Stimulated activated CD4-positive, alpha-beta T cell treated with anti-CD3 and anti-CD28 coated beads, Interleukin-15, amount 100 ng/mL, for 48 hours (primary cell): ENCODE results near the gene POTEH.
"Not testable (repeated sequence)": the region's sequence is repeated elsewhere in the genome, so short reads cannot be mapped to it uniquely, and the experiment has no call there.

Experiments
- DNase-seq, 2 donors: peaks; one replicate each; pipeline ENCODE4 v3.0.0-alpha.2; 2020; ENCODE audit warnings: low read depth in 2 of 2

POTEH gene

DNA sequence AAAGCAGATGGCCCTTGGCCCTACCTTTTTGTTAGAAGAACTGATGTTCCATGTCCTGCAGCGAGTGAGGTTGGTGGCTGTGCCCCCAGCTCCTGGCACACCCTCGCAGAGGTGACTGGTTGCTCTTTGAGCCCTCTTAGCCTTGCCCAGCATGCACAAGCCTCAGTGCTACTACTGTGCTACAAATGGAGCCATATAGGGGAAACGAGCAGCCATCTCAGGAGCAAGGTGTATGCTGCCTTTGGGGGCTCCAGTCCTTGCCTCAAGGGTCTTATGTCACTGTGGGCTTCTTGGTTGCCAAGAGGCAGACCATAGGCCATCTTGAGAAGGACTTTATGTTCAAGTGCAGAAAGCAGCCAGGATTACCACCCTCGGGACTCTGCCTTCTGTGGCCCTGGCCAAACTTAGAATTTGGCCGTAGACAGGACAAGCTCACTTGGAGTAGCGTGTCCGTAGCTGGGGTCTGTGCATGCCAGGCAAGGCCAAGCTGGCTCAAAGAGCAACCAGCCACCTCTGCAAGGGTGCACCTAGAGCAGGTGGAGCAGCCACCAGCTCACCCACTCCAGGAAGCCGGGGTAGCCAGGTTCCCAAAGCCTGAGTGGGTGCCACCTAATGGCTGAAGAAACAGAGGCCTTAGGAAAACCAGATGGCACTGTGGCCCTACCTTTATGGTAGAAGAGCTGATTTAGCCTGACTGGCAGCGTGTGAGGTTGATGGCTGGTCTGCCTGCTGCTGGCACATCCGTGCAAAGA is 48.5 kb downstream of the POTEH start:
- not testable (repeated sequence) for DNase-seq

DNA sequence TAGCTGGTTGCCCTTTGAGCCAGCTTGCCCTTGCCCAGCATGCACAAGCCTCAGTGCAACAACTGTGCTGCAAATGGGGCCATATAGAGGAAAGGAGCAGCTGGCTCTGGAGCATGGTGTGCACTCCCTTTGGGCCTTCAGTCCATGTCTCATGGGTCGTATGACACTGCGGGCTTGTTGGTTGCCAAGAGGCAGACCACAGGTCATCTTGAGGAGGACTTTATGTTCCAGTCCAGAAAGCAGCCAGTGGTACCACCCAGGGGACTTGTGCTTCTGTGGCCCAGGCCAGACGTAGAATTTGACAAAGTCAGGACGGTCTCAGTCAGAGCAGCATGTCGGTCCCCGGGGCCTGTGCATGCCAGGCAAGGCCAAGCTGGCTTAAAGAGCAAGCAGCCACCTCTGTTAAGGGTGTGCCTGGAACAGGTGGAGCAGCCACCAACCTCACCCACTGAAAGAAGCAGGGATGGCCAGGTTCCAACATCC is 49.1 kb downstream of the POTEH start:
- DNase-seq = not testable (repeated sequence)

DNA sequence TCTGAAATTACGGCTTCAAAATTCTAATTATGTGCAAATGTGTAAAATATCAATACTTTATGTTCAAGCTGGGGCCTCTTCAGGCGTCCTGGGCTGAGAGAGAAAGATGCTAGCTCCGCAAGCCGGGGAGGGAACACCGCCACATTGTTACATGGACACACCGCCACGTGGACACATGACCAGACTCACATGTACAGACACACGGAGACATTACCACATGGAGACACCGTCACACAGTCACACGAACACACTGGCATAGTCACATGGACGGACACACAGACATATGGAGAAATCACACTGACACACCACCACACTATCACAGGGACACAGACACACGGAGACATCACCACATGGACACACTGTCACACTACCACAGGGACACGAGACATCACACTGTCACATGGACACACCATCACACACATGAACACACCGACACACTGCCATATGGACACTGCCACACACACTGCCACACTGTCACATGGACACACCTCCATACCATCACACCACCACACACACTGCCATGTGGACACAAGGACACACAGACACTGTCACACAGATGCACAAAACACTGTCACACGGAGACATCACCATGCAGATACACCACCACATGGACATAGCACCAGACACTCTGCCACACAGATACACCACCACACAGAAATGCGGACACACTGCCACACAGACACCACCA is 58.0 kb downstream of the POTEH start:
- not testable (repeated sequence) for DNase-seq

DNA sequence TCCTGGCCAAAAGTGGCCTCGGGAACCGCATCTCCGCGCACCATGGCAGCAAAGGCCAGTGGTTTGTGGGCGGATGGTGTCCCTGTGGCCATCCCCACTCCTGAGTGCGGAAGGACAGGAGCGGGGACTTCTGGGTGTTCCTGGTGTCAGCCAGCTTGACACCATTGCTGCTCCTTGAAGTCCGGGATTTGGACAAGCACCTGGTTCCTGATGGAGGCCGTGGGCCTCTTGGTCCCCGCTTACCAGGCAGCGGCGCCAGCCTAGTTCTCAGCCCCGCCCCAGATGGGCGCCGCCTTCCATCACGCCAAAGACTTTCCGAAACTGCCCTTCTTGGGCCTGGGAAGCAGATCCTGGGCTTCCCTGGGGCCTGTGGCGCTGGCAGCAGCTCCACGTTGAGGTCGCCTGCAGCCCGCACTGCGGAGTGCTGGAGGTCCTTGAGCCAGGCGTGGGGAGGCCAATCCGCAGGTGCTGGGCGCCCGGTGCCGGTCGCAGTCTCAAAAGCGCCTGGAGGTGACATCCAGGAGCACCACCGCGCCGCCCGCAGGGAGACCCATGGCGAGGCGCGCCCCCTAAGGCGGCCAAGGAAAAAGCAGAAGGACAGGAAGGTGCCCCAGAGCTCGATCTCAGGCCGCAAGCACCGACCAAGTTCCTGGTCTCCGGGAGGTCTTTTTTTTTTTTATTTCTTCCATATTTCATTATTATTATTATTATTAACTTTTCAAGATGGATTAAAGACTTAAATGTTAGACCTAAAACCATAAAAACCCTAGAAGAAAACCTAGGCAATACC is 59.5 kb downstream of the POTEH start:
- not testable (repeated sequence) for DNase-seq

DNA sequence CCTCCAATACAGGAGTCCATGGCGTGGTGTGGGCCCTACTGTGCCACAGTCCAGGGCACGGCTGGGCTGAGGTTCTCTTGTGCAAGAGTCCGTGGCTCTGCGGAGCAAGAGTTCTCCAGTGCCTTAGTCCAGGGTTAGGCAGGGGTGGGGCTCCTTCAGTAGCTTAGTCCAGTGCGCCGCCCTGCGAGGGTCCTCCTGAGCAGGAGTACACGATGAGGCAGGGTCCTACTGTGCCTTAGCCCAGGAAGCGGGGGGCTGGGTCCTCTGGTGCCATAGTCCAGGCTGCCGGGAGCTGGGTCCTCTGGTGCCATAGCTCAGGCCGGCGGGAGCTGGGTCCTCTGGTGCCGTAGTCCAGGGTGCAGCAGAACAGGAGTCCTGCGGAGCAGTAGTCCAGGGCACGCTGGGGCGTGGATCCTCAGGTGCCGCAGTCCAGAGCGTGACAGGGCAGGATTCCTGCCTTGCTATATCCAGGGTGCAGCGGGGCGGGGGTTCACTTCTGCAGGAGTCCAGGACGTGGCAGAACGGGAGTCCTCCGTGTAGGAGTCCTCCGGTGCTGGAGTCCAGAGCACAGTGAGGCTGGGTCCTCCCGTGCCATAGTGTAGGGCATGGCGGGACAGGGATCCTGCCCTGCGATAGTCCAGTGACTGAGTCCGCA is 69.7 kb downstream of the POTEH start:
- not testable (repeated sequence) for DNase-seq

DNA sequence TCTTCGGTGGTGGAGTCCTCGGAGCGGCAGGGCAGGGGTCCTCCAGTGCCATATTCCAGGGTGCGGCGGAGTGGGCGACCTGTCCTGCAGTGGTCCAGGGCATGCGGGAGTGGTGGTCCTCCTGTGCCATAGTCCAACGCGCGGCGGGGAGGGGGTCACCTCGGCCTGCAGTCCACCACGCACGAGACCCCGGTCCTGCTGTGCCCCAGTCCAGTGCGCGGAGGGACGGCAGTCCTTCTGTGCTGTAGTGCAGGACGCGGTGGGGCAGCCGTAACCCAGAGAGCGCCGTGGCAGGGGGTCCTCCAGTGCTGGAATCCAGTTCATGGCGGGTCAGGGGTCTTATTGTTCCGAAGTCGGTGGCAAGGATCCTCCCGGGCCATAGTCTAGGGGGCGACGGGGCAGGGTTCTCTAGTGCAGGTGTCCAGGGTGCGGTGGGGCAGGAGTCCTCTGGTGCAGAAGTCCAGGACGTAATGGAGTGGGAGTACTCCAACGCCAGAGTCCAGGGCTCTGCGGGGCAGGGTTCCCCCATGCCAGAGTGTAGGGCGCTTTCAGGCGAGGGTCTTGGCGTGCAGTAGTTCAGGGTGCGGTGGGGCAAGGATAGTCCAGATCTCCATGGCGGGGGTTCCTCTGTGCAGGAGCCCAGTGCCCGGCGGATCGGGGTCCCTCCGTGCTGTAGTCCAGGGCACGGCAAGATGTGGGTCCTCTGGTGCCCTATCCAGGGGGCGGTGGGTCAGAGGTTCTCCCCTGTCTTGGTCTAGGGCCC is 70.7 kb downstream of the POTEH start:
- DNase-seq = not testable (repeated sequence)

DNA sequence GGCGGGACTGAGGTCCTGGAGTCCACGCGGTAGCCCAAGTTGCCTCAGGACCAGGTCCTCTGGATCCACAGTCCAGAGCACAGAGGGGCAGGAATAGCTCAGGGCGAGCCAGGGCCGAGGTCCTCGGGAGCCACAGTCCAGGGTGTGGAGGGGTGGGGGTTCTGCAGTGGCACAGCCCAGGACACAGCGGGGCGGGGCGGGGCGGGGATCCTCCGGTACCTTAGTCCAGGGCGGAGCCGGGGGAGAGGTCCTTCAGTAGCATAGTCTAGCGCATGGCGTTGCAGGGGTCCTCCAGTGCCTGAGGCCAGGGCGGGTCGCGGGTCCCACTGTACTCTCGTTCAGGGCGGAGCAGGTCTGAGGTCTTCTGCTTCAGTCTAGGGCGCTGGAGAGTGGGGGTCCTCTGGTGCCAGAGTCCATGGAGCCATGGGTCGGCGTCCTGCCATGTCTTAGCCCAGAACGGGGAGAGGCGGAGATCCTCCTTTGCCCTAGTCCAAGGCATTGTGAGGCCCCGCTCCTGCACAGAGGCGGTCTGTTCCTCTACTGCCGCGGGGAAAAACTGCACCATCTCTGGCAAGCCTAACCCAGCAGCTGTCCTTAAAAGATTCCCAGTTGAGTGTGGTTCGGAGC is 71.4 kb downstream of the POTEH start:
- not testable (repeated sequence) for DNase-seq

DNA sequence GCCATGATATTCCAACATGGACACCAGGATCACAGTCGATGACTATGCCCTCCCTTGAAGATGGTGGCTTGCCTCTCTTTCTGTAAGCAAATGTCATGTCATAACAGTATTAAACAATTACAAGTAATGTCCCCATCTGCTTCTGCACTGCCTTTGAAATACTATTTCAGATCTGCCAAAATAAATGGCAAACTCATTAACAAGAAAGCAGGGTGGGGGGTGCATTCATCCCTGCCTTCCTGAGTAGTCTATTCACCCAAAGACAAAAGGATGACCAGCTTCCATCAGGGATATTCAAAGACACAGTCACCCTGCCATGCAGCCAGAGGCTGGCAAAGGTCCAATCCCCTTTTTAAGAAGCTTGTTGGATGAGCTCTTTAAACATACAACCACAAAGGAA is 73.7 kb downstream of the POTEH start:
- not testable (repeated sequence) for DNase-seq
